NCI-H2081 treated with DMSO at 0.1 percent for 48 hours (cell line): ENCODE data around the gene CFAP70.

Experiments used
- DNase-seq: peaks from one replicate; lab custom pipeline; 2025; lab: John Stamatoyannopoulos, UW

The CFAP70 gene

DNA sequence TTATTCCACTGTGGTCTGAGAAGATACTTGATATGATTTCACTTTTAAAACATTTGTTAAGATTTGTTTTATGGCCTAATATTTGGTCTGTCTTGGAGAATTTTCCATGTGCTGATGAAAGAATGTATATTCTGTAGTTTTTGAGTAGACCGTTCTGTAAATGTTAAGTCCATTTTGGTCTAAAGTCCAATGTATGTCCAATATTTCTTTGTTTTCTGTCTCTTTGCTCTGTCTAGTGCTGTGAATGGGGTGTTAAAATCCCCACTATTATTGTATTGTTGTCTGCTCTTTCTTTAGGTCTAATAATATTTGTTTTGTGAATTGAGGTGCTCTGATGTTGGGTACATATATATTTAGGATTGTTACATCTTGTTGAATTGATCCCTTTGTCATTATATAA is 142.9 kb downstream of the CFAP70 start:
- DNase-seq: no peak

DNA sequence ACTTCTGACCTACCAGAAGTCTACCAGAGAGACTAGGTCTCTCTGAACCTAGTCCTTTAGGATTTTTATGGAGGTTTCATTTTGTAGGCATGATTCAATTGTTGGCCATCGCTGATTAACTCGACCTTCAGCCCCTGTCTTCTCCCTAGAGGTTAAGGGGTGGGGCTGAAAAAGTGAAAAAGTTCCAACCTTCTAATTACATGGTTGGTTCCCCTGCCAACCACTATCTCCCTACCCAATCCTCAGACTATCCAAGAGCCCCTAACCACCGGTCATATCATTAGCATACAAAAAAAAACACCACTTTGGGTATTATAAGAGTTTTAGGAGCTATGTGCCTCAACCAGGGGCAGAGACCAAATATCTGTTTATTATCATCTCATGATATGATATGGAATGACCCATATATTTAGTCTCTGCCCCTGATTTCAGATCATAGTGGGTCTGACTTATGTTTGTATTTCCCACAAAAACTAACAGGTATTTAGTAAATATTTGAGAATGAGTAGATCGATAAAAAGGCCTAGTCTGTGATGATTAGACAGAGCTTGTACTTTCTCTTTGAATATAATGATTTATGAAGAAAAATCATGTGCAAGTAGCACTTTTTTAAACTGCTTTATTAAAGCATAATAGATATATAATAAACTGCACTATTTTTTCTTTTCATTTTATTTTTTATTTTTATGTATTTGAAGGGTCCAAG is 147.4 kb downstream of the CFAP70 start:
- DNase-seq: no peak

DNA sequence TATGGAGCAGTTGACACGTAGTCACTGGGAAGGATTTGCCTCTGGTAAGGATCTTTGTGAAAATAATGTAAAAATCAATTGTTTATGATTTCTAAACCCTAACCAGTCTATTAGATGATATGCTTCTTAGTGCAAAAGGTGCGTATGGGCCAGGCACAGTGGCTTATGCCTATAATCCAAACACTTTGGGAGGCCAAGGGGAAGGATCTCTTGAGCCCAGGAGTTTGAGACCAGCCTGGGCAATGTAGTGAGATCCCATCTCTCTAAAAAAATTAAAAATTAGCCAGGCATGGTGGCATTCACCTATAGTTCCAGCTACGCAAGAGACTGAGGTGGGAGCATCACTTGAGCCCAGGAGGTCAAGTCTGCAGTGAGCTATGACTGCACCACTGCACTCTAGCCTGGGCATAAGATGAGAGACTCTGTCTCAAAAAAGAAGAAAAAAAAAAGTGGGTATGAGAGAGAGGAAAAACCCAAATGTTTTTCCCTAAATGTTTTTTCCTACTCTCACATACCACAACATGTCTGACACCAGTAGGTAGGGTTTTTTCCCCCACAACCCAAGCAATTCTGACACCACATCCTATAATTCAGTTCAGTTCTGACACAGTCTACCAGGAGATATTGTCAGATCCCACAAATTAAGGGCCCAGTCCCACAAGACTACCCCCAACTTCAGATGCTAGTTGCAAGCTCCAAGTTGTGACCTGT is 148.1 kb downstream of the CFAP70 start:
- no peak for DNase-seq

DNA sequence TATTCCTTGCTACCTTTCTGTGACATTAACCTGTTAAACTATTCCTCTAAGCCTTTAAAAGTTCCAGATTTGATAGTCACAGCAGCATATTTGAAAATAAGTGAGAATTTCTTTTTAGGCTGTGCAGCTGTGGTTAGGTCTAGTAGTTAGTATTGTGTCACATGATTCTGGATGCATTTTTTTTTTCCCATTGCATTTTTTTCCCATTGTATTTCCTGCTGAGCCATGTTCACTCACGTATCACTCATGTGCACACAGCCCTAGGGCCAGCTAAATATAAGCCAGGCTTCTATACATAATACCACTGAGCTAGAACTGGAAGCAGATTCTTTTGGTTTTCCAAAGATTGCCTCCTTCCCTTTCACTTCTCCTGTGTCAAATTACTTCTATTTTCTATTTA is 149.0 kb downstream of the CFAP70 start:
- no peak for DNase-seq

DNA sequence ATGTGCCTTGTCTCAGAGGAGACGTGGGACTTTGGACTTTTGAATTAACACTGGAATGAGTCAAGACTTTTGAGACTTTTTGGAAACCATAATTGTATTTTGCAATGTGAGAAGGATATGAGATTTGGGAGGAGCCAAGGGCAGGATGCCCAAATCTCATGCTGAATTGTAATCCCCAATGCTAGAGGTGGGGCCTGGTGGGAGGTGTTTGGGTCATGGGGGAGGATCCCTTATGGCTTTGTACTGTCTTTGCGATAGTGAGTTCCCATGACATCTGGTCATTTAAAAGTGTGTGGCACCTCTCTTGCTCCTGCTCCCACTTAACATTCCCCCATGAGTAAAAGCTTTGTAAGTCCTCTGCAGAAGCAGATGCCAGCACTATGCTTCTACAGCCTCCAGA is 150.8 kb downstream of the CFAP70 start:
- DNase-seq: no peak

DNA sequence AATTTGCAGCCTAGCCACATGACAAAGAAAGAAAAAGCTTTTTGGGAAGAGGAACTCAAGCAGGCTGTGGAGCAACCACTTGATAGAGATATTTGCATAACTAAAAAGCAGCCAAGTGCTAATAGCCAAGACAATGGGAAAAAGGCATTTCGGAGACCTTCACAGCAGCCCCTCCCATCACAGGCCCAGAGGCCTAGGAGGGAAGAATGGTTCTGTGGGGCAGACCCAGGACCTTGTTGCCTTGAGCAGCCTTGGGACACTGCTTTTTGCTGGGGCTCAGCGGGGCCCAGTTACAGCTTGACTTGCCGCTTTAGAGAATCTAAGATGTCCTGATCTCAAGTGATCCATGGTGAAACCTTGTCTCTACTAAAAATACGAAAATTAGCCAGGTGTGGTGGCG is 152.3 kb downstream of the CFAP70 start:
- no peak for DNase-seq

DNA sequence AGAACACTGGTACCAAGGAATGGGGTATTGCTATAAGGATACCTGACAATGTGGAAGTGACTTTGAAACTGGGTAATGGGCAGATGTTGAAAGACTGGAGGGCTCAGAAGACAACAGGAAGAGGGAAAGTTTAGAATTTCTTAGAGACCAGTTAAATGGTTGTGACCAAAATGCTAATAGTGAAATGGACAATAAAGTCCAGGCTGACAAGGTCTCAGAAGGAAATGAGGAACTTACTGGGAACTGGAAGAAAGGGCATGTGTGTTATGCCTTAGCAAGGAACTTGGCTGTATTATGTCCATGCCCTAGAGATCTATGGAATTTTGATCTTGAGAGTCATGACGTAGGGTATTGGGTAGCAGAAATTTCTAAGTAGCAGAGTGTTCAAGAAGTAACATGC is 152.8 kb downstream of the CFAP70 start:
- no peak for DNase-seq

DNA sequence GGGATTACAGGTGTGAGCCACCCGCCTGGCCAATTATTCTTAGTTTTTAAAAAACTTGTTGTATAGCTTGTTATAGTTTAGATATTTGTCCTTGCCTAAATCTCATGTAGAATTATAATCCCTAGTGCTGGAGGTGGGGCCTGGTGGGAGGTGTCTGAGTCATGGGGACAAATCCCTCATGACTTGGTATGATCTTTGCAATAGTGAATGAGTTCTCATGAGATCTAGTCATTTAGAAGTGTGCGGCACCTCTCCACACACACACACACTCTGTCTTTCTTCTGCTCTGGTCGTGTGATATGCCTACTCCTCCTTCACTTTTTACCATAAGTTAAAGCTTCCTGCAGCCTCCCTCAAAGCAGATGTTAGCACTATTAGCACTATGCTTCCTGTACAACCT is 153.6 kb downstream of the CFAP70 start:
- no peak for DNase-seq
